Mesendoderm (in vitro differentiated cells): ENCODE measurements around the gene LRRC46.

Experiments used
- DNase-seq: peaks from one replicate; pipeline ENCODE4 v3.0.0; 2013
- H2AK5ac ChIP-seq: 2 replicates; pipeline ENCODE4 v1.6.1; 2013; ENCODE audit warnings: low read length, inconsistent platforms
- H2BK120ac ChIP-seq: 2 replicates; pipeline ENCODE4 v1.6.1; 2013; ENCODE audit warnings: low read depth, mild to moderate bottlenecking, low read length, moderate library complexity, mixed read lengths
- H2BK15ac ChIP-seq: replicated peaks from 2 replicates; pipeline ENCODE4 v1.6.1; 2013; ENCODE audit warnings: low read depth, mild to moderate bottlenecking, moderate library complexity
- H2BK5ac ChIP-seq: 2 replicates; pipeline ENCODE4 v1.6.1; 2013; ENCODE audit warnings: low read length, inconsistent platforms
- H3K18ac ChIP-seq: 2 replicates; pipeline ENCODE4 v1.6.1; 2013; ENCODE audit warnings: mild to moderate bottlenecking, low read length, mixed read lengths
- H3K23ac ChIP-seq: one replicate; pipeline ENCODE4 v1.6.1; 2013; ENCODE audit warnings: low read length
- H3K27ac ChIP-seq: 2 replicates; pipeline ENCODE4 v1.5.1; 2013; ENCODE audit warnings: low read depth, mild to moderate bottlenecking, inconsistent platforms, low read length, moderate library complexity
- H3K27me3 ChIP-seq: 2 replicates; pipeline ENCODE4 v1.6.1; 2013; ENCODE audit warnings: low read length, control low read depth, mild to moderate bottlenecking, inconsistent platforms; ENCODE audit not compliant: insufficient read depth, poor library complexity
- H3K36me3 ChIP-seq: 2 replicates; pipeline ENCODE4 v1.6.1; 2013; ENCODE audit warnings: low read length, inconsistent platforms; ENCODE audit not compliant: control insufficient read depth, insufficient read depth
- H3K4ac ChIP-seq: one replicate; pipeline ENCODE4 v1.6.1; 2013; ENCODE audit warnings: low read depth, mild to moderate bottlenecking, low read length, moderate library complexity
- H3K4me1 ChIP-seq: 2 replicates; pipeline ENCODE4 v1.6.1; 2013; ENCODE audit warnings: low read depth, low read length, inconsistent platforms; ENCODE audit not compliant: control insufficient read depth
- H3K4me2 ChIP-seq: 2 replicates; pipeline ENCODE4 v1.6.1; 2013; ENCODE audit warnings: low read length
- H3K4me3 ChIP-seq: 2 replicates; pipeline ENCODE4 v1.5.1; 2013; ENCODE audit warnings: mild to moderate bottlenecking, low read length
- H3K56ac ChIP-seq: one replicate; pipeline ENCODE4 v1.6.1; 2013; ENCODE audit warnings: low read length
- H3K79me1 ChIP-seq: 2 replicates; pipeline ENCODE4 v1.6.1; 2013; ENCODE audit warnings: low read length, inconsistent platforms
- H3K79me2 ChIP-seq: 2 replicates; pipeline ENCODE4 v1.6.1; 2013; ENCODE audit warnings: mild to moderate bottlenecking, low read length; ENCODE audit not compliant: control insufficient read depth, insufficient read depth
- H3K9ac ChIP-seq: 2 replicates; pipeline ENCODE4 v1.6.1; 2013; ENCODE audit warnings: low read length, inconsistent platforms
- H4K5ac ChIP-seq: one replicate; pipeline ENCODE4 v1.6.1; 2013; ENCODE audit warnings: low read length
- H4K8ac ChIP-seq: one replicate; pipeline ENCODE4 v1.6.1; 2013; ENCODE audit warnings: low read depth, mild to moderate bottlenecking, control low read depth, low read length, moderate library complexity
- WGBS: extraction: QIAGEN DNeasy Blood & Tissue Kit; methylation state at CpG from one replicate; pipeline ENCODE4 v1.1.7; 2013; ENCODE audit warnings: low lambda C conversion rate, missing lambda C conversion rate; ENCODE audit not compliant: insufficient coverage; ENCODE audit errors: extremely low coverage; 5-methylcytosine and 5-hydroxymethylcytosine counted together

LRRC46 gene

DNA sequence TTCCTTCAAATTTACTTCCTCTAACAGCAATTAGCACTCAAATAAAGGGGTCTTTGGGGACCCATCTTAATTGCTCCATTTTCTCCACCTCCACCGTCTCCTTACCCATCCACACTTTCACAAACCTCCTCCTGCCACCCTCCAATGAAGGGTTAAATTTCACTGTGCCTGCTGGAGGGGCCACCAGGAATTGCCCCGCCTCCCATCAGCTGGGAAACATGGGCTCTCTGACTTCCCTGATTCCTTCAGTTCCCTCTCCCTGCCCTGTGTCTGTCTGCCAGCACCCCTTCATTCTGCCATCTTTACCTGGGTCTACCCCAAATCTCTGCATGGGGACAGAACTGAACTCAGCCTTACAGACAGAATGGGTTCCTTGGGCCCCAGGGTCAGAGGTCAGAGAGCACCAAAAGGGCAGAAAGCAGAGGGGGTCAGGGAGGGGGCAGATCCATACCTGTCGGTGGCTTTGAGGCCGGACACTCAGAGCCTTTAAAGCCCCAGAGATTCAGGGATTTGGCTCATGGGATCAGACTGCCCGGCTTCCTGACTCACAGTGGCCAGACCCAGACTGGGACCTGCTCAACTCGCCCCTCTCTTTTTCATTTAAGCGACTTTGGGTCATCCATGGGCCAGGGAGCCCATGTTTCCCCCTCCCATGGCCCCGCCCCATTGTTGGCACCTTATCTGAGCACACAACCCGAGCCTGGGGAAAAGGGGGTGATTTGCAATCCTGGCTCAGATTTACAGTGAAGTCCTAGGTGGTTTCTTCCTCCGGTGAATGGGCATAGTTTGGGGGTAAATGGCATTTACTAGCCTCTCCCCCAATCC is 46.9 kb downstream of the LRRC46 start:
- WGBS = no CpG with 5 or more reads among the region's 10 CpGs

DNA sequence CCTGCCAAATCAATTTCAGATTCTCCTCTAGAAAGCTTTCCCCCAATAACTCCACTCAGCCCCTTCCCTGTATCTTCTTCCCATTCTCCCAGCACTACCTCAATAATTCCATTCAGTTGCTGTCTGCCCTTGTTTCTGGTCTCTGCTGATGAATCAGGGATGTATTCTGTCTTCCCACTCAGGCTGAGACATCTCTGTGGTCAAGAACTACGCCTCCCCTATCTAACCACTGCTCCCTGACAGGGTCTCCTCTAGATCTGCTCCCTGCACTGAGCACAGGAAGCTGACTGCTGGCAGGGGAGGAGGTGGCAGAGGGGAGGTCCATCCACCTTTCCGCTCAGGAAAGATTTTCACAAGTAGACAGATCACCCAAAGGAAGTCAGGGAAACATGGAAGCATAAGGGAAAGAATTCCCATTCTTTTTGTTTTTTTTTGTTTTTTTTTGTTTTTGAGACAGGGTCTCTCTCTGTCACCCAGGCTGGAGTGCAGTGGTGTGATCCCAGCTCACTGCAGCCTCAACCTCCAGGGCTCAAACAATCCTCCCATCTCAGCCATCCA is 47.6 kb downstream of the LRRC46 start:
- no peak for DNase-seq
- Histone ChIP-seq H3K4me2 (no peak overlapping the region), H3K36me3 (no peaks in the 10 kb centered on the region), H2BK120ac (no peak overlapping the region), H3K79me1 (no peaks in the 10 kb centered on the region), H4K5ac (no peak overlapping the region), H3K56ac (peak overlapping the region; percentile 54), H3K23ac (no peak overlapping the region), H3K79me2 (no peaks in the 10 kb centered on the region), H3K18ac (no peak overlapping the region), H3K4me1 (peaks cover 14% of the 10 kb centered on the region), H3K9ac (no peak overlapping the region), H3K4ac (no peak overlapping the region), H4K8ac (no peak overlapping the region), H2BK5ac (no peak overlapping the region), H3K27me3 (no peaks in the 10 kb centered on the region), H2BK15ac (no peak overlapping the region), H2AK5ac (no peak overlapping the region), H3K27ac (no peak overlapping the region), H3K4me3 (no peak overlapping the region)
- no CpG with 5 or more reads among the region's 2 CpGs for WGBS

More for the DNA sequence above, 46.9 kb downstream of the LRRC46 start:
- no peak overlapping the region for H3K4ac ChIP-seq
- H3K4me3 ChIP-seq = no peak overlapping the region
- H4K8ac ChIP-seq = no peak overlapping the region
- H3K4me2 ChIP-seq = no peak overlapping the region
- H3K79me2 ChIP-seq = no peaks in the 10 kb centered on the region
- no peak overlapping the region for H2AK5ac ChIP-seq
- no peaks in the 10 kb centered on the region for H3K36me3 ChIP-seq
- peaks cover 14% of the 10 kb centered on the region for H3K4me1 ChIP-seq
- H3K18ac ChIP-seq = no peak overlapping the region
- H2BK15ac ChIP-seq = no peak overlapping the region
- no peak for DNase-seq
- H2BK120ac ChIP-seq = no peak overlapping the region
- no peaks in the 10 kb centered on the region for H3K79me1 ChIP-seq
- peak overlapping the region; percentile 54 for H3K56ac ChIP-seq
- H3K27me3 ChIP-seq = no peaks in the 10 kb centered on the region
- H3K27ac ChIP-seq = no peak overlapping the region
- no peak overlapping the region for H3K23ac ChIP-seq
- no peak overlapping the region for H2BK5ac ChIP-seq
- peak overlapping the region; percentile 10 for H3K9ac ChIP-seq
- H4K5ac ChIP-seq = no peak overlapping the region

DNA sequence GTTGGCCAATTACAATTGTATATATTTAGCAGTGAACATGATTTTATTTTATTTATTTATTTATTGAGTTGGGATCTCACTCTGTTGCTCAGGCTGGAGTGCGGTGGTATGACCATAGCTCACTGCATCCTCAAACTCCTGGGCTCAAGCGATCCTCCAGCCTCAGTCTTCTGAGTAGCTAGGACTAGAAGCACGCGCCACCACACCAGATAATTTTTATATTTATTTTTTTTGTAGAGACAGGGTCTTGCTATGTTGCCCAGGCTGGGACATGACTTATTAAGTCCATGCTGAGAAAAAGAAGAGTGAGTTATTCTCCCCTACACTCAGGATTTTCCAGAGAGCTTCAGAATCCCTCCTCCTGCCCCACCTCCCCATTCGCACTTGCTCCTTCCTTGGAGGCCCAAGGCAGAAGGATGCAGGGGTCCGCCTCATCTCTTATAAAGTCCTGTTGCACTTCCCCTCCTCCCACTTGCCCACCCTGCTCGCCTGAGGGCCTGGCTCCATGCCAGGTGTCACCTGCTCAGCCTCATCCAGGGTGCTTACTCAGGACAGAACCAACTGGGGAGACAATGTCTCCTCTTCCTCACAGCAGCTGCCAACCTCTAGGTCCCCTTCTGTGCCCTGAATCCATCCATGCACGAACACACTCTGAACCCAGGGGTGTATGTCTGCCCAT is 48.4 kb downstream of the LRRC46 start:
- Histone ChIP-seq H3K9ac (no peak overlapping the region), H3K27me3 (no peaks in the 10 kb centered on the region), H2BK120ac (no peak overlapping the region), H3K36me3 (no peaks in the 10 kb centered on the region), H3K18ac (no peak overlapping the region), H3K4me2 (no peak overlapping the region), H3K23ac (no peak overlapping the region), H3K4me1 (peaks cover 14% of the 10 kb centered on the region), H3K4me3 (no peak overlapping the region), H2BK5ac (no peak overlapping the region), H3K27ac (no peak overlapping the region), H3K79me2 (no peaks in the 10 kb centered on the region), H4K8ac (no peak overlapping the region), H2BK15ac (no peak overlapping the region), H3K56ac (no peak overlapping the region), H3K79me1 (no peaks in the 10 kb centered on the region), H2AK5ac (no peak overlapping the region), H4K5ac (no peak overlapping the region), H3K4ac (no peak overlapping the region)
- DNase-seq = no peak
- no CpG with 5 or more reads among the region's 8 CpGs for WGBS

DNA sequence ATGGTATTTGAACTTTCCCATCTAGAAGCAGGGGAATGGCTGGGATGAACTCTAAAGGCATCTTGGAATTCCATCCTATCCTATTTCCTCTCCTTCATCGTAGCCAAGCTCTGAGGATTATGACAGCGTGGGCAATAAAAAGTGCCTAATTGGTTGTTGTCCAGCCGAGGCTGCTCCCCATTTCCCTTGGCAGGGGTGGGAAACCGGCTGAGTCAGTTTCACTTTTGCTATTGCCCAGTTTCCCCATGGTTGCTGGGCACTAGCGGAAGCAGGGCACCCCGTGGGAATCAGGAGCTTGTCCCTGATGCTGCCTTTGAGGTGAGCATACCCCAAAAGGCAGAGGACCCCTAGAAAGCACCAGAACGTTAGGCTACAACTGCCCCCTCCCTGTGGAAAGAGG is 50.8 kb downstream of the LRRC46 start:
- H3K4ac ChIP-seq = no peak overlapping the region
- no peak overlapping the region for H3K4me2 ChIP-seq
- no peaks in the 10 kb centered on the region for H3K36me3 ChIP-seq
- H3K4me3 ChIP-seq = no peak overlapping the region
- no peak overlapping the region for H2BK120ac ChIP-seq
- no peak overlapping the region for H2BK5ac ChIP-seq
- peaks cover 15% of the 10 kb centered on the region for H3K4me1 ChIP-seq
- H3K79me1 ChIP-seq = no peaks in the 10 kb centered on the region
- no peak overlapping the region for H4K5ac ChIP-seq
- no CpG with 5 or more reads among the region's 7 CpGs for WGBS
- no peak overlapping the region for H3K56ac ChIP-seq
- H3K18ac ChIP-seq = no peak overlapping the region
- H3K27ac ChIP-seq = no peak overlapping the region
- no peak overlapping the region for H3K23ac ChIP-seq
- no peak overlapping the region for H2BK15ac ChIP-seq
- no peak for DNase-seq
- no peak overlapping the region for H4K8ac ChIP-seq
- H3K27me3 ChIP-seq = no peaks in the 10 kb centered on the region
- no peaks in the 10 kb centered on the region for H3K79me2 ChIP-seq
- H3K9ac ChIP-seq = no peak overlapping the region
- no peak overlapping the region for H2AK5ac ChIP-seq

DNA sequence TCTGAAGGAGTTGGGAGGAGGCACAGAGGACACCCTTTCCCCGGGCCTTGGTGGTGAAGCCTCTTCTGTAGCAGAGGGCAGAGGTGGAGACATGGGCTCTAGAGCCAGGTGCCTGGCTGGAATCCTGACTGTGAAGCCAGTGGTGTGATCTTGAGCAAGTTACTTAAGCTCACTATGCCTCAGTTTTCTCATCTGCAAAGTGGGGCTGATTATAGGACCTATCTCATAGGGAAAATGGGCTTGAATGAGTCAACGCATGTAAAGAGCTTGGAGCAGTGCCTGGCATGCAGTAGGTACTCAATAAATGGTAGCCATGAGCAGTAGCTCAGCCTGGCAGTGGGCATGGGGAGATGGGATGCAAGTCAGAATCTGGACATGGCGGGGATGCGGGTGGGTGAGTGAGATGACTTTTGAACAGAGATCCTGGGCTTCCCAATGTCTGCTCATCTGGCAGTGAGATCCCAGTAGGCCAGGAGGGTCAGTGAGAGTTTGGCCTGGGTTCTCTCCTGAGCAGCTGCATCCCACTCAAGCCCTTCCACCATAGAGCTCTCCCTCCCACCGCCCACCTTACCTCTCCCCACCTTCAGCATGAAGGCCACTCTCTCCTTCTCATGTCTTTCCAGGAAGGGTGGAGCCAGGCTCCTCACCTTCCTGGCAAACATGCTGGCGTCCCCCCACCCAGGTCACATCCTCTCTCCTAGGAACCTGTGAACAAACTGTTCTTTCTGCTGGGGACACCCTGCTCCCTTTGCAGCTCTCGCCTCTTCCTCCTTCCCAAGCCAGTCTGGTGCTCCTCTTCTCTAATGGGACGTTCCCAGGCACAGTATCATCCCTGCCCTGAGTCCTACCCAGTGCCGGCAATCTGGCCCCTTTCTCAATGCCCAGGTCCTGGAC is 51.5 kb downstream of the LRRC46 start:
- H3K4me1 ChIP-seq = peaks cover 15% of the 10 kb centered on the region
- no peak overlapping the region for H3K56ac ChIP-seq
- no peaks in the 10 kb centered on the region for H3K79me2 ChIP-seq
- no peak overlapping the region for H3K4ac ChIP-seq
- no peak overlapping the region for H2BK15ac ChIP-seq
- H3K23ac ChIP-seq = no peak overlapping the region
- no peaks in the 10 kb centered on the region for H3K27me3 ChIP-seq
- H3K18ac ChIP-seq = no peak overlapping the region
- no CpG with 5 or more reads among the region's 9 CpGs for WGBS
- H3K4me2 ChIP-seq = no peak overlapping the region
- no peak for DNase-seq
- H4K5ac ChIP-seq = no peak overlapping the region
- H3K36me3 ChIP-seq = no peaks in the 10 kb centered on the region
- no peak overlapping the region for H3K9ac ChIP-seq
- H3K27ac ChIP-seq = no peak overlapping the region
- no peak overlapping the region for H4K8ac ChIP-seq
- no peaks in the 10 kb centered on the region for H3K79me1 ChIP-seq
- no peak overlapping the region for H3K4me3 ChIP-seq
- H2BK5ac ChIP-seq = no peak overlapping the region
- no peak overlapping the region for H2BK120ac ChIP-seq
- no peak overlapping the region for H2AK5ac ChIP-seq
